SH-SY5Y (cell line): ENCODE results near the gene RMND1.

ENCODE experiments used
- GATA2 ChIP-seq: IDR thresholded peaks from 2 replicates; pipeline ENCODE4 v1.6.1; 2011; ENCODE audit warnings: mild to moderate bottlenecking, low read depth, low read length
- GATA3 ChIP-seq: IDR thresholded peaks from 2 replicates; pipeline ENCODE4 v1.6.1; 2011; ENCODE audit warnings: low read depth, mild to moderate bottlenecking, low read length, moderate library complexity

- no peak for TF ChIP-seq GATA2
- TF ChIP-seq GATA3: no peak
These were observed 59.5 kb downstream of the RMND1 start for GRCh38 chr6:151392427-151392826.
